Stimulated activated CD4-positive, alpha-beta T cell treated with anti-CD3 and anti-CD28 coated beads, Interleukin-1b, Interleukin-23, amount 100 ng/mL, for 4 hours (primary cell): ENCODE data around the gene TOR2A.
"Not testable (repeated sequence)": the region's sequence is repeated elsewhere in the genome, so short reads cannot be mapped to it uniquely, and the experiment has no call there.

Source experiments
- DNase-seq, 2 donors: peaks; one replicate each; pipeline ENCODE4 v3.0.0-alpha.2; 2020; ENCODE audit warnings: low read depth in 2 of 2

The TOR2A gene

DNA sequence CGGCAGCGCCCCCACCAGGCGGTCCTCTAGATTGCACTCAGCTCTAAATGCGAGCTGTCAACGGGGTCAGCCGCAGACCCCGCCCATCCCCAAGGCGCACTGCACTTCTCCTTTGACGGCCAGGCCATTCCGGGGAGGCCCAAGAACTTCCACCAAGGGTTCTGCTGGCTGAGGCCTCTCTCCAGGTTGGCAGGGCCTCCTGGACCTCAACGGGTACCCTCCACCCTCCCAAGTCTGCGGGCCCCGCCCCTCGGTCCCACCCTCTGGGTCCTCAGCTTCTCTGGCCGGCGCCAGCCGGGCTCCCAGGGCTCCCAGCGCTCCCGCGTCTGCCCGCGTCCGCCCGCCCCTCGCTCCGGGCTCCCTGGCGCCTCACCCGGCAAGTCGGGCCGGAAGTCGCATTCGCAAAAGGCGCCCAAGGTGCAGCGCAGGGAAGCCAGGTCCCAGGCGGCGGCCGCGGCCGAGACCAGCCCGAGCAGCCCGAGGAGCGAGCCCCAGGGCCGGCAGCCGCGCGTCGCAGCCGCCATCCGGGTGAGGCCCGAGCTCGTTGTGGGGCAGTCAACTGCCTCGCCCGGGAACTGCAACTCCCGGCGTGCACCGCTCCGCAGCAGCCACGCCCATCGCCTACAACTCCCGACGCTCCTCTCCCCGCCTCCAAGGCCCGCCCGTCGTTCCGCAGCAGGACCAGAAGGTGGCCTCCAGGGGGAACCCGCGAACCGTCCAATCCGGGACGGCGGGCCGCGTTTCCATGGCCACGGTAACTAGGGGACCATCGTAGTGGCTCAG is at the start of gene TOR2A:
Gene TOR2A (minus strand): TSS at position 548 of the 783 bp plus-strand sequence. CDS start 24 bp downstream, at position 524.
- peak; percentile 96 to 98 for DNase-seq

DNA sequence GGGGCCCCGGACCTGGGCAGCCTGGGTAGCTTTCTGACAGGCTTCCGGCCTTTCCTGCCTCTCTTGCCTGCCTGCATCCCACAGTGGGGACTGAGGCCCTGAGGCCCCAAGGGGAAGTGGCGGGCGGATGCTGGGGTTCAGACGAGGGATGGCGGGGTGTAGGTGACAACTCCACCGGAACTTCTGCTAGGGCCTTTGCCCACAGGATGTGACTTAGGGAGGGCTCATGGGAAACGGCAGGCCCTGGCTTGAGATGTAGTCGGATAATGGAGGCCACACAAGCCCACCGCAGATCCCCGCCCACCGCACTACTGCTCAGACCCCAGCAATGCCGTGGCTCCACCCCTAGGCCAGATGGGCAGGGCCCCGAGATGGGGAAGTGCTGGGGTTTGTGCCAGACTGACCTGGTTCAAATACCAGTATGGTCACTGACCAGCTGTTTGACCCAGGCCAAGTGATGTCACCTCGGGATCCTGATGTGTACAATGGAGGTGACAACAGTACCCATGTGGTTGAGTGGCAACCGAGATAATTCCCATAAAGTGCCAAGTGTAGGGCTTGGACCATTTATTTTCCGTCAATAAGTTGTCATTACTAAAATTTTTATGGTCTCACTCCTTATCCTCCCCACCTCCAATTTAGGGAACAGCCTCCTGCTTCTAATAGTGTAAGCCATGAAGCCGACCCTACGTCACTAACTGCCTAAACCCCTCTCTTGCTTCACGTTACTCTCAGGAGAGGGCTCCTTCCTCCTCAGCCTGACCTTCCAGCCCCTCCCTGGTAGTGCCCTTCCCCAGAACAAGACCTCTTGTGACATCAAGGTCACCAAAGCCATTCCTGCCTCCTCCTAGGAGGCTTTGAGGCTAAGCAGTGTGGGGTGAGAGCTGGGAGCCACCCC is 48.3 kb upstream of the TOR2A start:
- DNase-seq: peak in 1 of 2 donors; percentile 34

DNA sequence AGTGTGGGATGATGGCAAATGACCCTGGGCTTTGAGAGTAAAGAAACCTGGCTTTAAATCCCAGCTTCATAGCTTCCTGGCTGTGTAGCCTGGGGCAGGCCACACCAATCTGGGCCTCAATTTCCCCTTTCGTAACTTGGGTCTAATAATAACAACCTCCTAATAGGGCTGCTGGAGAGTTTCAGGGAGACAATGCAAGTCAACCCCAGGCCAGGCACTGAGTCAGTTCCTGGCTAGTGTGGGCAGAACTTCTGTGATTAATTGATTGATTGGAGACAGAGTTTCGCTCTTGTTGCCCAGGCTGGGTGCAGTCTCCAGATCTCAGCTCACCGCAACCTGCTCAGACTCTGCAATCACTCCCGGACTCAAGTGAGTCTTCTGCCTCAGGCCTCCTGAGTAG is 46.7 kb upstream of the TOR2A start:
- DNase-seq: no peak

DNA sequence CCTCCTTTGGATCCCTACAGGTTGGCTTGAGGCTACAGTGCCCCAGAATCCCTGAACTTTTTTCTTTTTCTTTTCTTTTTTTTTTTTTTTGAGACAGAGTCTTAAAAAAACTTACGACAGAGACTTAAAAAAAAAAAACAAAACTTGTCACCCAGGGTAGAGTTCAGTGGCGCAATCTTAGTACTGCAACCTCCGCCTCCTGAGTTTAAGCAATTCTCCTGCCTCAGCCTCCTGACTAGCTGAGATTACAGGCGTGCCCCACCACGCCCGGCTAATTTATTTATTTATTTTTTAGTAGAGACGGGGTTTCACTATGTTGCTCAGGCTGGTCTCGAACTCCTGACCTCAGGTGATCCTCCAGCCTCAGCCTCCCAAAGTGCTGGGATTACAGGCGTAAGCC is 45.8 kb upstream of the TOR2A start:
- DNase-seq: not testable (repeated sequence)

DNA sequence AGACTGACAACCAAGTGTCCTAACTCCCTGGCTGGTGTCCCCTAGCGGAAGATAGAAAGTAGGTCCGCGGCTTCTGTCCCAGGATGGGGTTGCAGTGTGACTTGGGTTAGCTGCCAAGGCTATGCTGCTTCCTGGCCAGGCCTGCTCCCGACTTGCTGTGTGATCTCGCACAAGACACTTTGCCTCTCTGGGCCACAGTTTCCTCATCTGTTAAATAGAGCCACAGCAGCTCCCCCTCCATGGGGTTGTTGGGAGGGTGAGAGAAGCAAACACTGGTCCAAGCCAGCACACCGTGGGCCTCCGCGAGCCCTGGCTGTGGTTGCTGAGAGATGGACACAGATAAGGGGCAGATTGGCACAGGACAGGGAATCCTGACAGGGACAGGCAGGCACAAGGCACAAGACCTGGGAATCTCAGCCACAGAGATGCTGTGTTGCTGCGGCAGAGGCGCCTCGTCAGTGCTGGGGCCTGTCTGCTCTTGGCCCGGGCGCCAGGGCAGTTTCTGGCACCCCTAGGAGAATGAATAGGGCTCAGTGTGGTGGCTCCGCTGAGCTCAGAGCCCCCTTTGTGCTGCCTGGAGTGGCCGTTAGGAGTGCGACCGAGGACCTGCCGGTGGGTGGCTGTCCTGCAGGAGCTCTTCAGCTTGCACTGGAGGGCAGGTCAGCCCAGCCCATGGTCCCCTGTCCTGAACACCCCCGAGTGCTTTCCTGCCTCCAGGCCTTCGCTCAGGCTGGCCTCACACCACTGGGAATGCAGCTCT is 45.2 kb upstream of the TOR2A start:
- no peak for DNase-seq

DNA sequence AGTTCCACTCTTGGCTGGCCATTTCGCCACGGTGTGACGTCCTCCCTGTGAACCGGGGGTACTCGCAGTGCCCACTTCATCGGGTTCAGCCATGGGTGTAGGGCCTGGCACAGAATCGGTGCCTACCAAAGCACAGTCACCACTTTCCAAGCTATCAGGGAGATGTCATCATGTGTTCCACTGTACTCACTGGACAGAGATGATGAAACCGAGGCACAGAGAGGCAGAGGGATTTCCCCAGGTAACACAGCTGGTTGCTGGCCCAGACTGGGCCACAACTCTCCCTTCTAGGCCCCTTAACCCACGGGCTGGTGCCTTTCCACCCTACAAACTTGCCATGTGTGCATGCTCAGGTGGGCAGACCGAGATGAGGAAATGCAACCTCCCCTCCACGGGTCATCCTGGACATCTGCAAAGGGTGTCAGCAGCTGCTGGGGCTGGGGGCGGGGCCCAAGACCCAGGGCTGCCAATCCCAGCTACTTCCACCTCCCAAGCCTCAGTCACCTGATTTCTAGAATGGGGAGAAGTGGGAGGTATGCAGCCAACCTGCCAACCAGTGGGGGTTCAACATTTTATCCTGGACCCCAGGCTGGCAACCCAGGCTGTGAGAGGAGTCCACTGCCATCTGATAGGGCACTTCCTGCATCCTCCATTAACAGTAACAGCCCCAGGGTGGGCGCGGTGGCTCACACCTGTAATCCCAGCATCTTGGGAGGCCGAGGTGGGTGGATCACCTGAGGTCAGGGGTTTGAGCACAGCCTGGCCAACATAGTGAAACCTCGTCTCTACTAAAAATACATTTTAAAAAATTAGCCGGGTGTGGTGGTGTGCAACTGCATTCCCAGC is 44.3 kb upstream of the TOR2A start:
- peak in 1 of 2 donors; percentile 56 for DNase-seq

DNA sequence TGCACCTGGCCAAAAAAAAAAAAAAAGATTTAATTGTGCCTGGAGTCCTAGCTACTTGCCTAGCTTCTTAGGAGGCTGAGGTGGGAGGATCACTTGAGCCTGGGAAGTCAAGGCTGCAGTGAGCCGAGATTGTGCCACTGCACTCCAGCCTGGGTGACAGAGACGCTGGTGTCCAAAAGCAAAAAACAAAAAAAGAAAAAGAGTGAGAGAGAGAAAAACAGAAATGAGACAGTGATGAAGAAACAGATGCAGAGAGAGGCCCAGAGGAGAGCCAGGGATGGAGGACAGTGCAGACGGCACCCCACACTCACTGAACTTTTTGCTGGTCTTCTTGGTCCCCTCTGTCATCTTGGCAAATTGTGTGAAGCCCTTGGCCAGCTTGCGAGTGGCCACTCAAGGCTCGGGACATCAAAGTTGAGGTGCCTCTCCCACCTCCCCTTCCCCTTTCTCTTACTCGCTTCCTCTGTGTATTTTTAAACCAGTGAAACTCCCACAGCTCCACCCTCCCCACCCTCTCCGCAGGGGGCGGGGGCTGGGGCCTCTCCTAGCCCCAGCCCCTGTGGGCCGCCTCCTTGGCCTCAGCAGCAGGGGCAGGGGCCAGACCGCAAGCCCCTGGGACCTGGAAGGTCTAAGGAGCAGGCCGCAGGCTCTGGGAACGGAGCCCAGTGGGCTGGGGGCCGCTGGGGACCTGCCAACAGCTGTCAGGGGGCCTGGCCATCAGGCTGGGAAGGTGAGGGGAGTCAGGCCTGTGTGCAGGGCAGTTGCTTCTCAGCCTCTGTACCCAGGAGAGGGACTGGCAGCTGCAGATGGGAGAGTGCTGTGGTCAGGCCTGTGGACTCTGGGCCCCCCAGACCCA is 43.4 kb upstream of the TOR2A start, which contains the start of gene SH2D3C:
Gene SH2D3C (minus strand): TSS at position 387 of the 856 bp plus-strand sequence. CDS start 39 bp downstream, at position 348.
- no peak for DNase-seq

DNA sequence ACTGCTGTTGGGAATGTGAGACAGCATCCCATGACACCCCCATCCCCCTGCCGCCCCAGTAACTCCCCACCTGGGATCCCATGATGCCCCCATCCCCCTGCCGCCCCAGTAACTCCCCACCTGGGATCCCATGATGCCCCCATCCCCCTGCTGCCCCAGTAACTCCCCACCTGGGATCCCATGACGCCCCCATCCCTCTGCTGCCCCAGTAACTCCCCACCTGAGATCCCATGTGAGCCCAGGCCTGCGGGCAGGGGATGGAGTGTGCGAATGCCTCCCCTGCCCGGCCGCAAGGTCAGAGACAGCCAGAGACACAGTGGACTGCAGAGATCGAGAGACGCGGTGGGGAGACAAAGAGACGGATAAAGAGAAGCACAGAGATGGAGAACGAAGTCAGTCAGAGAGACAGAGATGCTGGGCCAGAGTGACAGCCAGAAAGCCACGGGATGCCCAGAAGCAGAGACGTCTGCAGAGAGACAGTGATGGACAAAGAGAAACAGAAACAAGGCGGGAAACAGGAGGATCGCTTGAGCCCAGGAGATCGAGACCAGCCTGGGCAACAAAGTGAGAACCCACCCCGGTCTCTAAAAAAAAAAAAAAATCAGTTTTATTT is 42.4 kb upstream of the TOR2A start:
- no peak for DNase-seq

DNA sequence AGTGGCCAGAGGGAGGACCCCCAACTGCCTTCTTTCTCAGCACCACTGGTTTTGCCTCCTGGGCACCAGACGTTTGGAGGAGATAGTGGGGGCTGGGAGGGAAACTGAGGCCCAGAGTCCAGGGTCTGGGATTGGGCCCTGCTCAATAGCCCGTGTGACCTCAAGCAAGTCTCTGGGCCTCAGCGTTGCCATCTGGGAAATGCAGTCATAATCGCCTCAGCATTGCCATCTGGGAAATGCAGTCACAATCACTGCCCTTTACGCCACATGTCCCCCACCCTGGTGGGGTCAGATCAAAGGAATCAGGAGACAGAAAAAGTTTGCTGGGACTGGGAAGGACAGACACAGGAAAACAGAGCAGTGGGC is 41.8 kb upstream of the TOR2A start:
- no peak for DNase-seq

DNA sequence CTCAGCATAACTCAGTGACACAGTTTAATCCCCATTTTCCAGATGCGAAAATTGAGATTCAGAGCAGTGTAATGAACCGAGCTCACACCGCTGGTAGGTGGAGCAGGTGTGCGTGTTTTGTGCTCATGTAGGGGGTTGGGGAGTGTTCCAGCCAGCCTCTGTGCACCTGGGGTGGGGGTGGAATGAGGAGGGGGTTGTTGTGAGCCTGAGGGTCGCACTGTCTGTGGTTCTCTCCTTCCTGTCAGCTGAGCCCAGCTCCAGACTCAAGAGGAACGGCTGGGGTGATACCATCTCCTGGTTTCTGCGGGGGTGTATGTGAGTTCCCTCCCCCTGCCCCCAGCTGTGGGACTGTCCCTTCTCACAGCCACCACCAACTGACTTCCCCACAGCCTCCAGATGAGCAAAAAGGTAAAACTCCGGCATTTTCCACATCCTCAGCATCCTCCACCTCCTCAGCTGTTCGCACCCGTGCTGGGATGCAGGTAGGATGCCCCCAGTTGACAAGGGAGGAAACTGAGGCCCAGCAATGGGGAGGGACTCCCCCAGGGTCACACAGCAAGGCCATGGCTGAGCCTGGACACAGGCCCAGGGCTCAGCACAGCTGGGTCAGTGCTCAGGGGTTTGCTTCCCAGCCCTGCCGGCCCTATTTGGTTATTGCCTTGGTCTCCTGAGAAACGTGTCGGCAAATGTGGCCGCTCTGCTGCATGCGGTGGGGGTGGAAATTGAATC is 41.3 kb upstream of the TOR2A start:
- DNase-seq: peak; percentile 48 to 70

DNA sequence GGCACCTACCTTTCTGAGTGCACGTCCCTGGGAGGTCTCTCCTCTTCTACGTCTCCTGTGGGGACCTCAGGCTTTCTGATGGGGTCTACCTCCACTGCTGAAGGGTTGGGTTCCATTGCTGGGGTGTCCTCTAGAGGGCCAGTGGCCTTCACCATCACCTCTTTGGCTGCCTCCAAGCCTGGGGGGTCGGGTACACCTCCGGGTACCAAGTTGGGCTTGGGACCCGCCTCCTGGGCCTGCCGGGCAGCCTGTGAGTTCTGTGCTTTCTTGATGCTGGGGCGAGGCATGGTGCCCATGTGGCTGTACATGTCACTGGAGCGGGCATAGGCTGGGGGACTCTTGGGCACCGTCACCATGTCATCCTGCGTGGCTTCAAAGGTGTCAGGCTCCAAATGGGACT is 38.9 kb upstream of the TOR2A start:
- no peak for DNase-seq

DNA sequence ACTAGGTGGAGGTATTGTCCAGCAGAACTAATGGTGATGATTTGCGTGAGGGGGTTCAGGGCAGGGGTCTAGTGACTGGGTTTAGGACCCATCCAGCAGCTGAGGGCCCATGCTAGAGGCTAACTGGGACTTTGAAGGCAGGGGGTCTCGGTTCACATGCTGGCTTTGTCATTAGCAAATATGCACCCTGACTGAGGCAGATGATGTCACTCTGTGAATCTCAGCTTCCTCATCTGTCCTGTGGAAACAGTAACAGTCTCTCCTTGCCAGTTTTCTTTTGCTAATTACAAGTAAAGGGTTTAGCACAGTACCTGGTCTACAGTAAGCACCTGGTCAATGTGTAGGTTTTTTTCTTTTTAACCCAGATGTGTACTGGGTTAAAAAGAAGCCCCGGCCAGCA is 38.2 kb upstream of the TOR2A start:
- no peak for DNase-seq

DNA sequence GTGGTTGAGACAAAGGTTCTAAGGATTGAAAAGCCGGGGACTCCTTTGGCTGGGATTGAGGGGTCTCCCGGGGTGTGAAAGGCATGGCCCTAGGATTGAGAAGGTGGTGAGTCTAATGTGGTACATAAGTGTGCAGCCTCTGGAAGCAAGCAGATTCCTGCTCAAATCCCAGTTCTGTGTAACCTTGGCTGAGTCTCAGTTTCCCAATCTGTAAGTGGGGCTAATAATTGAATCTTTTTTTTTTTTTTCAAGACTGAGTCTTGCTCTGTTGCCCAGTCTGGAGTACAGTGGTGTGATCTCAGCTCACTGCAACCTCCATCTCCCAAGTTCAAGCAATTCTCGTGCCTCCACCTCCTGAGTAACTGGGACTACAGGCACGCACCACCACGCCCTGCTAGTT is 37.5 kb upstream of the TOR2A start:
- DNase-seq: no peak

DNA sequence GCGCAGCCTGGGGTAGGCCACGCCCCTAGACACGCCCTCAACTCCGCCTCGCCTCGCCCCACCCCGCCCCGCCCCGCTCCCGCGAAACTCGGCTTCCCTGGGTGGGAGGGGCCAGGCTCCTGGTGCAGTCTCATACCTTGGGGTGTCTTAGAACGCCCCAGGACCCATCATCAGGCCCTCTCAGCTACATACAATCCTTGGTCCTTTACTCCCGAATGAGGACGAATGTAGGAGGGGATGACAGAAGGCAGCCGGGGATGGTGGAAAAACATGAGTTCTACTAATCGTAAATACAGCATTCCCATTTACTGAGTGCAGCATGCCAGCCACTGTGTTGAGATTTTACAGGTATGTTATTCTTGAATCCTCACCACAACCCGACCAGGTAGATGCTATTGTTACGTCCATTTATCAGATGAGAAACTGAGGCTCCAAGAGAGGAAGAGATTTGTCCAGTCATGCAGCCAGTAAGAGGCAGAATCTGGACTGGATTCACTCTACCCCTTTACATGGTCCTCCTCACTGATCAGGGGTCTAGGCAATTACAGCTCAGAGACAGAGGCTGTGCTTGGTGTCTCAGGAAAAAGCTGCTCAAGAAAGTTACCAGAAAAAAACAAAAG is 36.6 kb upstream of the TOR2A start:
- no peak for DNase-seq

DNA sequence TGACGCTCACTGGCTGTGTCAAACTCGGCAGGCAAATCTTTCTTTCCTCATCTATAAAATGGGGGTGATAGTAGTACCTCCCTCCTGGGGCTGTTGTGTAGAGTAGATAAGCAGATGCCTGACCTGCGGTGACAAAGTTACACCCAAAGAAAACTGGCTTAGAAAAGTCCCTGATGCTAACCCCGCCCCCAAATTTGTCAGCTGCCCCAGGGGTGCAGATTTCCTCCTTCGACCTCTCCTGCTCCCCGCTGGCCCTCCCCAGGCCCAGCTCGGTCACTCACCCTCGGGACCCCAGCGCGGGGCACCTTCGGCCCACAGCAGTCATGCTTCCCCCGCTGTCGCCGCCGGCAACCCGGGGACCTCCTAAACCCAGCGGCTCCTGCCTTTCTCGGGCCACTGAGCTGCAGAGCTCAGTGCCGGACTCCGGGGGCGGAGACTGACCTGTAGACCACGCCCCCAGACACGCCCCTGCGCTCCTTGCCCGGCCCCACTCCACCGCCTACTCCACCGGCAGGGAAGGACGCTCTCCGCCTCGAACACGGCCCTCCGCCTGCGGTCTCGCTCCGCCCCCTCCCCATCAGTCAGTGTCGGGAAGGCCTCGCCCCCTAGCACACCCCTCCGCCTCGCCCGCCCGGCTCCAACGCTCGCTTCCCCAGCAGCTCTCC is 35.9 kb upstream of the TOR2A start:
- DNase-seq: peak; percentile 95 to 97

DNA sequence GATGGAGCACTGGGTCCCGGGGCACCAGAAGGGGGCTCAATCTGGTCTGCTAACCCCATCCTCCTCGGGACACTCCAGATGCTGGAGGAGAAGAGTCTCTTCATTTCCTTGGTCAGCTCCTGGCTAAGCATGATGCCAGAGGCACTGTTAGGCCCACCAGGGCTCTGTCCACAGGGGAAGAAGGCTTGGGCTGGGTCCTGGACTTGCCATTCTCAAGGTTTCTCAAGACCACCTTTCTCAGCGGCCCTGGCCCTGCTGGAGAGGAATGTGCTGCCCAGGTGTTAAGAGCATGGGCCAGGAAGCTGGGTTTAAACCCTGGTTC is 35.5 kb upstream of the TOR2A start:
- no peak for DNase-seq

DNA sequence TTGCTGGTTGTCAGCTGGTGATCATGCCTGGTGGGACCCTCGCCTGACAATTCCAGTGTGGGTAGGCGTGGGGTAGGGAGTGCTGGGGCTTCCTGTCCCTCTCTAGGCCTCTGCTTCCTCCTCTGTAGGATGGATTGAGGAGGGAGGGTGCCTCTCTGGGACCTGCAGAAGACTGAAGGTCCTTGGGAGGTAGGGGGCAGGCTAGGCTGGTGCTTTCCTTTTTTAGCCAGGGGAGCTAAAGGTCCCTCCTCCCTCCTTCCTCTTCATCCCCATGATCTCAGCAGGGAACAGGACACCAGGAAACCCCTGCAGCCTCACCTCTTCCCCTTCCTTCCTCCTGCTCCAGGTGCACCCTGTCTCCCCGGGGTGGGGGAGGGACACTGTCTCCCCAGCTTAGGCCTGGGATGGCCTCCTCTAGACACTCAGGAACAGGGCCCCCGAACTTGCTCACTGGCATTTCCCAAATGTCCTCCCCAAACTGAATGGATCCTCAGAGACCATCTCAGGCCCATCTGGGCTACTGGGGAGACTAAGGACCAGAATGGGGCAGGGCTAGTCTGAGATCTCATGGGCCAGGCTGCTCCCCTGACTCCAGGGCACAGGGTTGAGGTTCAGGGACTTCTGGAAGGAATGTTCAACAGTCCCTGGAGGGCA is 35.0 kb upstream of the TOR2A start:
- DNase-seq: no peak

DNA sequence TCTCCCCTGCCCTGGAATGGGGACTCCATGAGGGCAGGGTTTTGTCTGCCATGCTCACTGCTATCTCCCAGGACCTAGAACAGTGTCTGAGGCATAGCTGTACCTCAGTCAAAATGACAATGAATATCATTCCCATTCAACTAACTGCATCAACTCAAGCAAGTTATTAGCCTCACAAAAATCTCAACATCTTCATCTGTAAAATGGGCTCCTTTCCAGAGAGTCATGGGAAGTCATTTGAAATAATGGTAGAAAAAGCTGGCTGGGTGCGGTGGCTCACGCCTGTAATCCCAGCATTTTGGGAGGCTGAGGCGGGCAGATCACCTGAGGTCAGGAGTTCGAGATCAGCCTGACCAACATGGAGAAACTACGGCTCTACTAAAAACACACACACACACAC is 34.0 kb upstream of the TOR2A start:
- no peak for DNase-seq
